ENCODE results near the gene HOXB1.

GRCh38 chr17:48505788-48506187, 25.0 kb downstream of the HOXB1 start:
- TF ChIP-seq POLR2AphosphoS5 (IDR thresholded peaks at IDR 0.05; ENCODE audit: low read depth, low read length), result no peak
- TF ChIP-seq GABPA (IDR thresholded peaks at IDR 0.05; ENCODE audit: borderline replicate concordance, insufficient read depth, low read length), result no peak
- no peak for TF ChIP-seq MAFK (IDR thresholded peaks at IDR 0.05; ENCODE audit: low read depth, low read length)
- TF ChIP-seq, protein P1, sequence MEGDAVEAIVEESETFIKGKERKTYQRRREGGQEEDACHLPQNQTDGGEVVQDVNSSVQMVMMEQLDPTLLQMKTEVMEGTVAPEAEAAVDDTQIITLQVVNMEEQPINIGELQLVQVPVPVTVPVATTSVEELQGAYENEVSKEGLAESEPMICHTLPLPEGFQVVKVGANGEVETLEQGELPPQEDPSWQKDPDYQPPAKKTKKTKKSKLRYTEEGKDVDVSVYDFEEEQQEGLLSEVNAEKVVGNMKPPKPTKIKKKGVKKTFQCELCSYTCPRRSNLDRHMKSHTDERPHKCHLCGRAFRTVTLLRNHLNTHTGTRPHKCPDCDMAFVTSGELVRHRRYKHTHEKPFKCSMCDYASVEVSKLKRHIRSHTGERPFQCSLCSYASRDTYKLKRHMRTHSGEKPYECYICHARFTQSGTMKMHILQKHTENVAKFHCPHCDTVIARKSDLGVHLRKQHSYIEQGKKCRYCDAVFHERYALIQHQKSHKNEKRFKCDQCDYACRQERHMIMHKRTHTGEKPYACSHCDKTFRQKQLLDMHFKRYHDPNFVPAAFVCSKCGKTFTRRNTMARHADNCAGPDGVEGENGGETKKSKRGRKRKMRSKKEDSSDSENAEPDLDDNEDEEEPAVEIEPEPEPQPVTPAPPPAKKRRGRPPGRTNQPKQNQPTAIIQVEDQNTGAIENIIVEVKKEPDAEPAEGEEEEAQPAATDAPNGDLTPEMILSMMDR (IDR thresholded peaks at IDR 0.05; ENCODE audit: control extremely low read depth in 1 of 3, insufficient read depth in 1 of 3, low read depth in 1 of 3, low read length in 3 of 3), result no peak
- no peak for TF ChIP-seq SRF (IDR thresholded peaks at IDR 0.05; ENCODE audit: low read depth, low read length)
- TF ChIP-seq SP4 (IDR thresholded peaks at IDR 0.05; ENCODE audit: low read length), result no peak
